ENCODE data around the gene BMP6. TPM values are rescaled to one million over a fixed set of nuclear protein-coding genes. Genes with fewer than 3 reads are reported as not detected.

Gene BMP6
- total and polyA plus RNA-seq, 2 of the 4 experiments (the other 2 are of a cell fraction), result 0.18 to 0.19 TPM

- TF ChIP-seq SMC3 (IDR thresholded peaks at IDR 0.05; ENCODE audit: low read depth, low read length), result no peak
These were observed 38.5 kb upstream of the BMP6 start (continued) for GRCh38 chr6:7687145-7688111.

- no peak overlapping the region for H2BK120ac ChIP-seq (ENCODE audit: low read depth, low read length)
- WGBS, 2 experiments (ENCODE audit: extremely low coverage in 2 of 2, insufficient read length in 1 of 2), result no CpG with 5 or more reads among the region's 2 CpGs
- no peak overlapping the region for H4K8ac ChIP-seq (ENCODE audit: low read depth in 2 of 2, low read length in 2 of 2)
- in situ Hi-C loops (cut with MboI; ENCODE audit: low sequenced_read_pairs) (no loop called here), intact Hi-C loops (cut with micrococcal nuclease) (no loop called here), dilution Hi-C loops (cut with HindIII; ENCODE audit: low sequenced_read_pairs, unreplicated experiment) (no loop called here)
- ChIA-PET CTCF (interaction anchor here (0.6 kb wide), 1 partner anchor 60 kb away, joined by 3 read pairs; no protein-coding TSS in a partner anchor), POLR2A (ENCODE audit: unreplicated experiment) (no interaction called here)
- H4K20me1 ChIP-seq (ENCODE audit: insufficient read depth, low read length), result no peaks in the 10 kb centered on the region
- H3K4ac ChIP-seq (ENCODE audit: low read depth, low read length), result no peak overlapping the region
- peaks cover 3% of the 10 kb centered on the region; the same call in 1 of the 2 replicates for H3K4me1 ChIP-seq (ENCODE audit: control insufficient read depth, insufficient read depth, low read length)
- peaks cover 4% of the 10 kb centered on the region; the same call in 1 of the 2 replicates for H3K27me3 ChIP-seq (ENCODE audit: control insufficient read depth, insufficient read depth, low read length)
- H4K5ac ChIP-seq (ENCODE audit: low read depth, low read length), result no peak overlapping the region
- no peak overlapping the region for H3K4me2 ChIP-seq (ENCODE audit: low read depth, low read length)
- H3K9me3 ChIP-seq (ENCODE audit: control insufficient read depth, insufficient read depth, low read length), result no peaks in the 10 kb centered on the region
- H3K9me1 ChIP-seq (ENCODE audit: insufficient read depth, low read length), result no peaks in the 10 kb centered on the region
- no peak overlapping the region for H3K56ac ChIP-seq (ENCODE audit: extremely low read depth, insufficient read depth, low read length)
- ATAC-seq (ENCODE audit: low read depth) (no peak), DNase-seq (no peak)
- no peak overlapping the region for H2AFZ ChIP-seq (replicated peaks; ENCODE audit: low read length, poor library complexity)
- no peak overlapping the region for H3K23ac ChIP-seq (ENCODE audit: low read depth, low read length)
- no peaks in the 10 kb centered on the region for H3K79me1 ChIP-seq (ENCODE audit: low read depth in 1 of 2, low read length in 2 of 2)
- H3K14ac ChIP-seq (replicated peaks; ENCODE audit: low read depth, low read length), result no peak overlapping the region
- H2BK5ac ChIP-seq (ENCODE audit: low read depth, low read length, poor library complexity, severe bottlenecking), result no peak overlapping the region
- no peak overlapping the region for H3K18ac ChIP-seq (ENCODE audit: low read depth, low read length)
- H3K9ac ChIP-seq (ENCODE audit: low read depth, low read length), result no peak overlapping the region
- H3K27ac ChIP-seq (ENCODE audit: insufficient read depth, low read length), result no peak overlapping the region
- no TSS peak for BruUV-seq (replicated peaks)
- no peak overlapping the region for H3K4me3 ChIP-seq (ENCODE audit: insufficient read depth, low read depth, low read length)
- H2AK5ac ChIP-seq (ENCODE audit: low read depth, low read length), result no peak overlapping the region
- no peak overlapping the region for H2BK15ac ChIP-seq (ENCODE audit: low read depth, low read length)
- H2AK9ac ChIP-seq (replicated peaks; ENCODE audit: low read depth, low read length, poor library complexity), result no peak overlapping the region
- no peak for TF ChIP-seq RAD21 (IDR thresholded peaks at IDR 0.05; ENCODE audit: low read length)
- TF ChIP-seq CHD1 (IDR thresholded peaks at IDR 0.05; ENCODE audit: low read depth, low read length), result no peak
- TF ChIP-seq MAZ (IDR thresholded peaks at IDR 0.05; ENCODE audit: borderline replicate concordance, low read depth, low read length), result no peak
- TF ChIP-seq MXI1 (IDR thresholded peaks at IDR 0.05; ENCODE audit: borderline replicate concordance, low read depth, low read length), result no peak
- TF ChIP-seq SMC3 (IDR thresholded peaks at IDR 0.05; ENCODE audit: low read depth, low read length), result no peak
- TF ChIP-seq POLR2A (IDR thresholded peaks at IDR 0.05; ENCODE audit: low read depth, low read length), result no peak
- TF ChIP-seq MAFK (IDR thresholded peaks at IDR 0.05; ENCODE audit: low read depth, low read length), result no peak
- no peak for TF ChIP-seq RFX5 (IDR thresholded peaks at IDR 0.05; ENCODE audit: low read depth, low read length)
- no peak for TF ChIP-seq NFE2L2 (IDR thresholded peaks at IDR 0.05; ENCODE audit: low read depth, low read length)
- TF ChIP-seq BHLHE40 (IDR thresholded peaks at IDR 0.05; ENCODE audit: low read depth, low read length), result no peak
- no peaks in the 10 kb centered on the region for H3K36me3 ChIP-seq (ENCODE audit: control insufficient read depth, insufficient read depth, low read length)
- H4K91ac ChIP-seq (ENCODE audit: insufficient read depth, low read depth, low read length), result no peak overlapping the region
- H2BK20ac ChIP-seq (ENCODE audit: low read depth, low read length), result no peak overlapping the region
These were observed 34.9 kb upstream of the BMP6 start for GRCh38 chr6:7691021-7691420.
